IPS-NIHi11 (cell line): Measurements from ENCODE around the gene PRND.
"Not testable (repeated sequence)": the region's sequence is repeated elsewhere in the genome, so short reads cannot be mapped to it uniquely, and the experiment has no call there.

ENCODE experiments used
- DNase-seq: peaks from one replicate; pipeline ENCODE4 v3.0.0; 2012; ENCODE audit warnings: mixed read lengths, low spot score

Gene PRND

GRCh38 chr20:4737857-4738627 lies 16.3 kb downstream of the PRND start:
- DNase-seq, result no peak

GRCh38 chr20:4740774-4741431 lies 19.2 kb downstream of the PRND start:
- DNase-seq, result peak; percentile 77

GRCh38 chr20:4748847-4749246 lies 27.1 kb downstream of the PRND start:
- DNase-seq, result peak; percentile 21

GRCh38 chr20:4749326-4749725 lies 27.6 kb downstream of the PRND start:
- DNase-seq, result no peak

GRCh38 chr20:4750381-4750780 lies 28.7 kb downstream of the PRND start:
- no peak for DNase-seq

GRCh38 chr20:4759100-4759884 lies 37.6 kb downstream of the PRND start:
- DNase-seq, result not testable (repeated sequence)

GRCh38 chr20:4763261-4763660 lies 41.6 kb downstream of the PRND start:
- DNase-seq, result no peak

GRCh38 chr20:4763723-4764510 lies 42.2 kb downstream of the PRND start:
- DNase-seq, result no peak

GRCh38 chr20:4764805-4765204 lies 43.1 kb downstream of the PRND start:
- no peak for DNase-seq

- no peak for DNase-seq
Measured at GRCh38 chr20:4765681-4766080, 44.0 kb downstream of the PRND start.

GRCh38 chr20:4766631-4767030 lies 44.9 kb downstream of the PRND start:
- DNase-seq, result no peak

GRCh38 chr20:4767084-4767483 lies 45.4 kb downstream of the PRND start:
- no peak for DNase-seq

GRCh38 chr20:4769328-4769727 lies 47.6 kb downstream of the PRND start:
- DNase-seq, result no peak

- DNase-seq, result no peak
Measured at GRCh38 chr20:4770026-4770425, 48.3 kb downstream of the PRND start.

- DNase-seq, result no peak
Measured at GRCh38 chr20:4771004-4771403, 49.3 kb downstream of the PRND start.

- no peak for DNase-seq
Measured at GRCh38 chr20:4772132-4772531, 50.4 kb downstream of the PRND start.

GRCh38 chr20:4773014-4773413 lies 51.3 kb downstream of the PRND start:
- DNase-seq, result not testable (repeated sequence)

GRCh38 chr20:4773736-4774135 lies 52.0 kb downstream of the PRND start:
- no peak for DNase-seq

GRCh38 chr20:4774207-4774606 lies 52.5 kb downstream of the PRND start:
- DNase-seq, result no peak

- no peak for DNase-seq
Measured at GRCh38 chr20:4775322-4776078, 53.8 kb downstream of the PRND start.

GRCh38 chr20:4776079-4776630 lies 54.4 kb downstream of the PRND start:
- no peak for DNase-seq
